ENCODE data around the gene CBY2. TPM values are rescaled to one million over a fixed set of nuclear protein-coding genes. Genes with fewer than 3 reads are reported as not detected.

The CBY2 gene
- total and polyA plus RNA-seq, 8 donors: not detected

GRCh38 chr13:45678282-45678681 lies 23.8 kb upstream of the CBY2 start:
- Histone ChIP-seq H3K27ac (no peak overlapping the region), H3K27me3 (peaks cover 0 to 6% (median 0%) of the 10 kb centered on the region in 3 donors)
- intact Hi-C loops (cut with DNase I; ENCODE audit: low total_unique reads): no loop called here

GRCh38 chr13:45681113-45681512 lies 21.0 kb upstream of the CBY2 start:
- intact Hi-C loops (cut with DNase I; ENCODE audit: low total_unique reads): no loop called here
- WGBS, 5 donors: 88 to 96% (median 91%) methylated on average over 6 of the region's 6 CpGs
- Histone ChIP-seq H3K27ac (no peak overlapping the region), H3K4me1 (no peaks in the 10 kb centered on the region), H3K36me3 (no peaks in the 10 kb centered on the region), H3K9me3 (no peaks in the 10 kb centered on the region), H3K4me3 (no peak overlapping the region), H3K27me3 (peaks cover 0 to 6% (median 0%) of the 10 kb centered on the region in 3 donors)
- DNase-seq: peak in 1 of 2 donors; percentile 27
- no peak for TF ChIP-seq EP300 (IDR thresholded peaks at IDR 0.05)
- no peak for TF ChIP-seq CTCF (IDR thresholded peaks at IDR 0.05)

More at GRCh38 chr13:45678282-45678681, 23.8 kb upstream of the CBY2 start:
- Histone ChIP-seq H3K4me1 (no peaks in the 10 kb centered on the region), H3K9me3 (no peaks in the 10 kb centered on the region), H3K36me3 (no peaks in the 10 kb centered on the region), H3K4me3 (no peak overlapping the region)
- TF ChIP-seq POLR2A (IDR thresholded peaks at IDR 0.05): no peak
- no peak for TF ChIP-seq EP300 (IDR thresholded peaks at IDR 0.05)
- TF ChIP-seq CTCF (IDR thresholded peaks at IDR 0.05): no peak
- no peak for TF ChIP-seq POLR2AphosphoS5 (IDR thresholded peaks at IDR 0.05)
- no peak for DNase-seq

- H3K4me1 ChIP-seq: no peaks in the 10 kb centered on the region
- no peak for DNase-seq
- H3K27ac ChIP-seq: no peak overlapping the region
- no peak overlapping the region for H3K4me3 ChIP-seq
- peaks cover 0 to 6% (median 0%) of the 10 kb centered on the region in 3 donors for H3K27me3 ChIP-seq
- TF ChIP-seq POLR2A (IDR thresholded peaks at IDR 0.05) (no peak), POLR2AphosphoS5 (IDR thresholded peaks at IDR 0.05) (no peak), EP300 (IDR thresholded peaks at IDR 0.05) (no peak), CTCF (IDR thresholded peaks at IDR 0.05) (no peak)
- intact Hi-C loops (cut with DNase I; ENCODE audit: low total_unique reads): no loop called here
- WGBS, 5 donors: 35 to 52% (median 46%) methylated on average over 3 of the region's 3 CpGs
- no peaks in the 10 kb centered on the region for H3K9me3 ChIP-seq
- H3K36me3 ChIP-seq: no peaks in the 10 kb centered on the region
Measured at GRCh38 chr13:45682494-45683008, 19.6 kb upstream of the CBY2 start.

- H3K36me3 ChIP-seq: no peaks in the 10 kb centered on the region
- no peaks in the 10 kb centered on the region for H3K4me1 ChIP-seq
- peaks cover 0 to 6% (median 0%) of the 10 kb centered on the region in 3 donors for H3K27me3 ChIP-seq
- 45 to 58% (median 54%) methylated on average over 3 of the region's 3 CpGs for WGBS, 5 donors
- no peak overlapping the region for H3K4me3 ChIP-seq
- no peak for TF ChIP-seq EP300 (IDR thresholded peaks at IDR 0.05)
- TF ChIP-seq CTCF (IDR thresholded peaks at IDR 0.05): no peak
- TF ChIP-seq POLR2AphosphoS5 (IDR thresholded peaks at IDR 0.05): no peak
- TF ChIP-seq POLR2A (IDR thresholded peaks at IDR 0.05): no peak
- no peak for DNase-seq
- no peak overlapping the region for H3K27ac ChIP-seq
- intact Hi-C loops (cut with DNase I; ENCODE audit: low total_unique reads): no loop called here
- no peaks in the 10 kb centered on the region for H3K9me3 ChIP-seq
Measured at GRCh38 chr13:45683701-45684100, 18.4 kb upstream of the CBY2 start.

Measured in stomach (tissue), 9 donors.